LNCaP clone FGC (cell line): ENCODE results near the gene MTFP1.
"Not testable (repeated sequence)": the region's sequence is repeated elsewhere in the genome, so short reads cannot be mapped to it uniquely, and the experiment has no call there.

ENCODE experiments used
- DNase-seq: peaks from one replicate; pipeline ENCODE4 v3.0.0-alpha.2; 2011; ENCODE audit warnings: low read depth
- H3K4me3 ChIP-seq: 2 replicates; pipeline ENCODE4 v1.5.1; 2011; ENCODE audit warnings: mild to moderate bottlenecking, low read depth, low read length, control low read depth
- CTCF ChIP-seq: IDR thresholded peaks from 2 replicates; pipeline ENCODE4 v1.5.1; 2012; ENCODE audit warnings: mild to moderate bottlenecking; ENCODE audit not compliant: control insufficient read depth, insufficient read depth; ENCODE audit errors: extremely low read depth

The MTFP1 gene

GRCh38 chr22:30397656-30398635 is 27.6 kb upstream of the MTFP1 start:
- TF ChIP-seq CTCF = no peak
- peak overlapping the region; percentile 64 for H3K4me3 ChIP-seq
- no peak for DNase-seq

GRCh38 chr22:30398685-30399680 is 26.6 kb upstream of the MTFP1 start:
- DNase-seq = no peak
- no peak overlapping the region for H3K4me3 ChIP-seq
- no peak for TF ChIP-seq CTCF

GRCh38 chr22:30399718-30400117 is 25.9 kb upstream of the MTFP1 start:
- no peak overlapping the region for H3K4me3 ChIP-seq
- DNase-seq = no peak
- TF ChIP-seq CTCF = no peak

- no peak for TF ChIP-seq CTCF
- no peak for DNase-seq
- no peak overlapping the region for H3K4me3 ChIP-seq
Observed at GRCh38 chr22:30400159-30400558, 25.4 kb upstream of the MTFP1 start.

GRCh38 chr22:30401024-30401423 is 24.5 kb upstream of the MTFP1 start:
- not testable (repeated sequence) for H3K4me3 ChIP-seq, DNase-seq

GRCh38 chr22:30402028-30402765 is 23.4 kb upstream of the MTFP1 start:
- TF ChIP-seq CTCF = no peak
- H3K4me3 ChIP-seq = no peak overlapping the region
- no peak for DNase-seq

GRCh38 chr22:30402766-30403104 is 22.8 kb upstream of the MTFP1 start:
- H3K4me3 ChIP-seq, DNase-seq: not testable (repeated sequence)
